Thoracic aorta (tissue), 2 donors: ENCODE measurements around the gene NR5A1. TPM values are rescaled to one million over a fixed set of nuclear protein-coding genes. Genes with fewer than 3 reads are reported as not detected.

Experiments
- ATAC-seq: fragments of 150-250 bp; one replicate; pipeline ENCODE4 v1.8.0; 2017; ENCODE audit warnings: low read depth; ENCODE audit not compliant: insufficient number of reproducible peaks, low FRiP score
- DNase-seq: peaks from one replicate; pipeline ENCODE4 v3.0.0-alpha.2; 2020; ENCODE audit warnings: low spot score
- H3K27ac ChIP-seq, 2 donors: fragments of 200-600 bp; sonication (generic); 1 replicate in 1 of 2; 2 replicates in 1 of 2; pipeline ENCODE4 v1.5.1; 2016; ENCODE audit warnings: mild to moderate bottlenecking in 2 of 2, moderate library complexity in 2 of 2
- H3K27me3 ChIP-seq: fragments of 200-600 bp; sonication (generic); replicated peaks from 2 replicates; pipeline ENCODE4 v1.6.0; 2016; ENCODE audit warnings: mild to moderate bottlenecking; ENCODE audit not compliant: insufficient read depth
- H3K36me3 ChIP-seq: fragments of 200-600 bp; sonication (generic); one replicate; pipeline ENCODE4 v1.5.1; 2016
- H3K4me1 ChIP-seq, 2 donors: fragments of 200-600 bp; sonication (generic); 1 replicate in 1 of 2; 2 replicates in 1 of 2; pipeline versions ENCODE4 v1.5.1 to v1.6.0; 2016; ENCODE audit warnings: low read depth in 2 of 2, mild to moderate bottlenecking in 1 of 2; ENCODE audit not compliant: control insufficient read depth in 1 of 2
- H3K4me3 ChIP-seq: fragments of 200-600 bp; sonication (generic); 2 replicates; pipeline ENCODE4 v1.5.1; 2016; ENCODE audit warnings: mild to moderate bottlenecking
- H3K9me3 ChIP-seq: fragments of 200-600 bp; sonication (generic); 2 replicates; pipeline ENCODE4 v1.5.1; 2016
- total RNA-seq, 2 donors: library from RNA; depleted of rRNA; stranded (reverse); fragments of >200 nt; gene quantifications; one replicate each; pipeline versions ENCODE4 v1.1.0 to v1.2.3, GENCODE V29; 2016
- TF ChIP-seq, protein P1 (sequence below): fragments of 200-600 bp; sonication (generic); IDR thresholded peaks from one replicate; pipeline ENCODE4 v1.5.1; 2019; ENCODE audit warnings: antibody characterized with exemption

Gene NR5A1
- total RNA-seq, 2 donors from 2014 or later, result not detected

DNA sequence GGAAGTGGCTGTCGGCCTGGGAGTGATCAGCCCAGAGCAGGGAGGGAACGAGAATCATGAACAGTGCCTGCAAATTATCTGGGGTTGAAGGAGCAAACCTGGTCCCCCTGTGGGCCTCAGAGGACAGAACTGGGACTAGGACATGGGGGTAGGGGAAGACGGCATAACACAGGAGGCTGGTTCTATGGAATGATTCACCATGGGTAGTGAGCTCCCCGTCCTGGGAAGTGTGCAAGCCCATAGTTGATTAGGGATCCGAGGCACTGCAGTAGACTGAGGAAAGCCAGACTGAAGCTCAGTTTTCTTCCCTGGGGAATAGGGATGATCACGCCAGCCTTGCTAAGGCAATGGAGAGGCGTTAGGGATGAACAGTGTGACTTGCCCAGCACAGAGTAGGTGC is 51.4 kb downstream of the NR5A1 start:
- no peak for ATAC-seq
- H3K4me1 ChIP-seq, result peaks cover 0 to under 1% of the 10 kb centered on the region in 2 donors
- no peak for DNase-seq
- no peak overlapping the region for H3K4me3 ChIP-seq
- no peak overlapping the region for H3K27ac ChIP-seq
- H3K27me3 ChIP-seq, result peaks cover 7% of the 10 kb centered on the region
- TF ChIP-seq, protein P1, sequence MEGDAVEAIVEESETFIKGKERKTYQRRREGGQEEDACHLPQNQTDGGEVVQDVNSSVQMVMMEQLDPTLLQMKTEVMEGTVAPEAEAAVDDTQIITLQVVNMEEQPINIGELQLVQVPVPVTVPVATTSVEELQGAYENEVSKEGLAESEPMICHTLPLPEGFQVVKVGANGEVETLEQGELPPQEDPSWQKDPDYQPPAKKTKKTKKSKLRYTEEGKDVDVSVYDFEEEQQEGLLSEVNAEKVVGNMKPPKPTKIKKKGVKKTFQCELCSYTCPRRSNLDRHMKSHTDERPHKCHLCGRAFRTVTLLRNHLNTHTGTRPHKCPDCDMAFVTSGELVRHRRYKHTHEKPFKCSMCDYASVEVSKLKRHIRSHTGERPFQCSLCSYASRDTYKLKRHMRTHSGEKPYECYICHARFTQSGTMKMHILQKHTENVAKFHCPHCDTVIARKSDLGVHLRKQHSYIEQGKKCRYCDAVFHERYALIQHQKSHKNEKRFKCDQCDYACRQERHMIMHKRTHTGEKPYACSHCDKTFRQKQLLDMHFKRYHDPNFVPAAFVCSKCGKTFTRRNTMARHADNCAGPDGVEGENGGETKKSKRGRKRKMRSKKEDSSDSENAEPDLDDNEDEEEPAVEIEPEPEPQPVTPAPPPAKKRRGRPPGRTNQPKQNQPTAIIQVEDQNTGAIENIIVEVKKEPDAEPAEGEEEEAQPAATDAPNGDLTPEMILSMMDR, result no peak
- H3K36me3 ChIP-seq, result no peaks in the 10 kb centered on the region
- H3K9me3 ChIP-seq, result no peaks in the 10 kb centered on the region

DNA sequence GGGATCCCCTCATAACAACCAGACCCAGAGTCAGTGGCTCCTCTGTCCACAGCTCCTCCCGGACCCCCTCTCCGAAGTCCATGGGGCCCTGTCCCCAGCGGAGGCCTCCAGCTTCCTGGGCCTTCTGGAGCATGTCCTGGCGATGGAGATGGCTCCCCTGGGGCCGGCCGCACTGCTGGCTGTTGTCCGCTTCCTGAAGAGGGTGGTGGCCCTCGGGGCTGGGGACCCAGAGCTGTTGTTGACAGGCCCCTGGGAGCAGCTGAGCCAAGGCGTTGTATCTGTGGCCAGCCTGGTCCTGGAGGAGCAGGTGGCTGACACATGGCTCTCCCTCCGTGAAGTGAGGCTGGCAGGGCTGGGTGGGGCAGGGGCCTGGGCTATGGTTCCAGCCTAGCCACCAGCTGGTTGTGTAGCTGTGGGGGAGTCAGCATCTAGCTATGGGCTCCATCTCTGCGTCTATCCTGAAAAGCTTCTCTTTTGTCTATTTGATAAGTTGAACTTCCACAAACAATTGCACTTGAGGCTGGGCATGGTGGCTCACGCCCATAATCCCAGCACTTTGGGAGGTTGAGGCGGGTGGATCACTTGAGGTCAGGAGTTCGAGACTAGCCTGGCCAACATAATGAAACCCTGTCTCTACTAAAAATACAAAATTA is 52.3 kb downstream of the NR5A1 start:
- TF ChIP-seq, protein P1, result no peak
- Histone ChIP-seq H3K27me3 (peaks cover 7% of the 10 kb centered on the region), H3K4me3 (no peak overlapping the region), H3K4me1 (peaks cover 0 to 6% of the 10 kb centered on the region in 2 donors), H3K36me3 (no peaks in the 10 kb centered on the region), H3K9me3 (no peaks in the 10 kb centered on the region), H3K27ac (no peak overlapping the region)
- no peak for DNase-seq
- ATAC-seq, result no peak

DNA sequence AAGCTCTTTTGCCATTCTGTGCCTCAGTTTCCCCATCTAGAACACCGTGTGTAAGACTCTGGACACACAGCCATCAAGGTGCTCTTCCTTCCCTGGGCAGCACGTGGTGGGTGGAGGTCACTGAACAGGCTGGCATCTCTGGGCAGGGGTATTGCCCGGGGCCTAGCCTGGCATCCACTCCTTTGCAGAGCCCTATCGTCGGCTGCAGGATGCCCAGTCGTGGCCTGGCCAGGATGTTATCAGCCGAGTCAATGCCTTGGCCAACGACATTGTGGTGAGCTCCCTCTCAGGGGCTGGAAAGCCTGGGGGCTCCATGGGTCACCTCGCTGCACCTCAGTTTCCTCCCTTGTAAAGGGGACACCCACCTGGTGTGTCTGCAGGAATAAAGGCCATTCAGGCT is 52.9 kb downstream of the NR5A1 start:
- DNase-seq, result no peak
- no peaks in the 10 kb centered on the region for H3K36me3 ChIP-seq
- TF ChIP-seq, protein P1, result no peak
- ATAC-seq, result no peak
- H3K27ac ChIP-seq, result no peak overlapping the region
- H3K4me1 ChIP-seq, result peaks cover 0 to 6% of the 10 kb centered on the region in 2 donors
- no peak overlapping the region for H3K4me3 ChIP-seq
- no peaks in the 10 kb centered on the region for H3K9me3 ChIP-seq
- peaks cover 7% of the 10 kb centered on the region for H3K27me3 ChIP-seq

DNA sequence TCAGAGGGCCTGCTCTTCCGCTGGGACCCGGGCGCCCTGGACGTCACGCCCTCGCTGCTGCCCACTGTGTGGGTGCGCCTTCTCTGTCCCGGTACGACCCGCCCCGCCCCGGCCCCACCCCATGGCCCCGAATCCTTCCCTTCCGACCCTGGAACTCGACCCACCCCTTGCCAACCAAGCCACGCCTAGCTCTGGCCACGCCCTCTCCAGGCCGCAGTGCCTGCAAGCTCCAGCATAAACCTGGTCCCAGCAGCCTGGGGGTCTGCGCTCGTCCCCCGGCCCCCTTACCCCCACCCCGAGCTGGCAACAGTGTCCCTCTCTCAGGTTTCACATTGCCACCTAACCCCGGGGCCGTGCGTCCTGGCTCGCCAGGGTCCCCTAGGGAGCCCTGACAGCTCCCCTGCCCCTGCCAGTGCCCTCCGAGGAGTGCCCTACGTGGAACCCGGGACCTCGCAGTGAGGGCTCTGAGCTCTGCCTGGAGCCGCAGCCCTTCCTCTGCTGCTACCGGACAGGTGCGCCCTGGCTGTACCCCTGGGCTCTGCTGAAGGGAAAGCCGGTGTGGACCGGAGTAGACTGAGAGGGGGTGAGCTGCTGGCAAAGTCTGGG is 53.5 kb downstream of the NR5A1 start:
- no peaks in the 10 kb centered on the region for H3K36me3 ChIP-seq
- no peak for DNase-seq

More for the DNA sequence above, 53.5 kb downstream of the NR5A1 start:
- no peak overlapping the region for H3K27ac ChIP-seq
- no peaks in the 10 kb centered on the region for H3K9me3 ChIP-seq
- no peak overlapping the region for H3K4me3 ChIP-seq
- peaks cover 0 to 6% of the 10 kb centered on the region in 2 donors for H3K4me1 ChIP-seq
- H3K27me3 ChIP-seq, result peaks cover 7% of the 10 kb centered on the region
- ATAC-seq, result no peak
- TF ChIP-seq, protein P1, result no peak
